Panc1 (cell line): ENCODE measurements around the gene ZNF273.

Source experiments
- CTCF ChIP-seq: fragments of 450-650 bp; IDR thresholded peaks from 2 replicates; pipeline ENCODE4 v1.5.1; 2017; ENCODE audit warnings: mild to moderate bottlenecking
- POLR2AphosphoS5 ChIP-seq: IDR thresholded peaks from 2 replicates; pipeline ENCODE4 v1.6.1; 2012; ENCODE audit warnings: mild to moderate bottlenecking, low read depth, low read length, moderate library complexity
- REST ChIP-seq, 2 experiments: IDR thresholded peaks; 2 replicates each; pipeline ENCODE4 v1.6.1; 2011 to 2012; ENCODE audit warnings: low read depth in 2 of 2, control low read depth in 1 of 2, low read length in 1 of 2, mild to moderate bottlenecking in 1 of 2, moderate library complexity in 1 of 2; ENCODE audit not compliant: insufficient read depth in 1 of 2

- TF ChIP-seq CTCF = no peak
- no peak for TF ChIP-seq REST (IDR thresholded peaks at IDR 0.05; ENCODE audit: insufficient read depth in 1 of 2, low read depth in 2 of 2, low read length in 1 of 2)
- TF ChIP-seq POLR2AphosphoS5 = no peak
These were observed 56.1 kb downstream of the ZNF273 start for GRCh38 chr7:64959072-64959747.
